Measurements from ENCODE around the gene PSAPL1.
A peak's percentile ranks its signal among the peaks of the same experiment; 100 is the strongest.

PSAPL1 gene

GRCh38 chr4:7418131-7418943 is 16.4 kb downstream of the PSAPL1 start:
- DNase-seq (ENCODE audit: low spot score), result no peak

- no peak for DNase-seq (ENCODE audit: low spot score)
These were observed 17.1 kb downstream of the PSAPL1 start for GRCh38 chr4:7417639-7418038.

DNA sequence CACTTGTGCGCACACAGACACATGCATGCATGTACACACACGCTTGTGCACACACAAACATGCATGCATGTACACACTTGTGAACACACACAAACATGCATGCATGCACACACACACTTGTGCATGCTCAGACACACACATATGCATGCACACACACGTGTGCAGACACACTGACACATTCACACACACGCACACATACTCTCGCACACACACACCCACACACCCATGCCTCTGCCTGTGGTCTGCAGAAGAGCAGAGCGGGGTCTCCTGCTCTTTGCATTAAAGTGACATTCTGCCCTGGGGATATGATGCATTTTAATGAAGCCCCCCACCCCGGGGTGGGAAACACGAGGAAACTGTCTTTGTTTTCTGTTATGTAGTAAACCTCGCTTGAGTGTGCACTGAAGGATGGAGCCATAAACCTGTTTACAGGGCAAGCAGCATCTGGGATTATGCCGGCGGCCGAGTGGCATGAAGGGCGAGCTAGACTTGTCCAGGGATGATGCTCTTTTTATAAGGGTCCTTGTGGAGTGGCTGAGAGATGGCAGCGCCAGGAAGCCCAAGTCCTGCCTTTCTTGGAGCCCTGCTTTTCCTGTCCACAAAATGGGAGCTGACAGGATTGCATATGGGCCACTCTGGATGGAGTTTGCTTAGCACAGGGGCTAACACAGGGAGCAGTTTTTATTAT is 17.8 kb downstream of the PSAPL1 start:
- DNase-seq (ENCODE audit: low spot score), result no peak

DNA sequence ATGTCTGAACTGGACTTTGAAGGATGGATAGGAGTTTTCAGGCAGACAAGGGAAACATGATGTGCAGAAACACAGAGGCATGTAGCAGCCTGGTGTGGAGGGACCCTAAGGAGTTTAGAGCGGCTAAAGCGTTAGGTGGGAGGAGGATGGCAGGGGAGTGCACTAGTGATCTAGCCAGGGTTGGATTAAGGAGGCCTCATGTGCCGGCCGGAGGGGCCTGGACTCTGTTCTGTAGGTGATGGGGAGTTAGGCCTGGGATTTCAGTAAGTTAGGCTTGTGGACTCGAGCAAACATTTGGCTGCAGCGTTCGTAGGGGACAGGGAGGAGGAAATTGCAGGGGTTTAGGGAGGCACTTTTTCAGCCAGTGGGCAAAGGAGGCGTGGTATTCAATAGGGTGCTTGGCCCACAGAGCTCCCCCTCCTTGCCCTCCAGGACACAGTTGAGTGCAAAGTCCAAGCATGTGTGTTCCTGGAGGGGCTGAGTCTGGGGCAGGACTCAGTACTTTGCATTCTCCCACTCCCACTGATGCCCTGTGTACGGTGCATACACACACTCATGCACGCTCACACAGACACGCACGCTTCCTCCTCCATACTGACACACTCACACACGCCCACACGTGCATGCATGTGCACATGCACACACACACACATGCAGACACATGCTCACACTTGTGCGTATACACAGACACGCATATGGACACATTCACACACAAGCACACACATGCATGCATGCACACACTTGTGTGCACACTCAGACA is 18.6 kb downstream of the PSAPL1 start:
- no peak for DNase-seq (ENCODE audit: low spot score)

DNA sequence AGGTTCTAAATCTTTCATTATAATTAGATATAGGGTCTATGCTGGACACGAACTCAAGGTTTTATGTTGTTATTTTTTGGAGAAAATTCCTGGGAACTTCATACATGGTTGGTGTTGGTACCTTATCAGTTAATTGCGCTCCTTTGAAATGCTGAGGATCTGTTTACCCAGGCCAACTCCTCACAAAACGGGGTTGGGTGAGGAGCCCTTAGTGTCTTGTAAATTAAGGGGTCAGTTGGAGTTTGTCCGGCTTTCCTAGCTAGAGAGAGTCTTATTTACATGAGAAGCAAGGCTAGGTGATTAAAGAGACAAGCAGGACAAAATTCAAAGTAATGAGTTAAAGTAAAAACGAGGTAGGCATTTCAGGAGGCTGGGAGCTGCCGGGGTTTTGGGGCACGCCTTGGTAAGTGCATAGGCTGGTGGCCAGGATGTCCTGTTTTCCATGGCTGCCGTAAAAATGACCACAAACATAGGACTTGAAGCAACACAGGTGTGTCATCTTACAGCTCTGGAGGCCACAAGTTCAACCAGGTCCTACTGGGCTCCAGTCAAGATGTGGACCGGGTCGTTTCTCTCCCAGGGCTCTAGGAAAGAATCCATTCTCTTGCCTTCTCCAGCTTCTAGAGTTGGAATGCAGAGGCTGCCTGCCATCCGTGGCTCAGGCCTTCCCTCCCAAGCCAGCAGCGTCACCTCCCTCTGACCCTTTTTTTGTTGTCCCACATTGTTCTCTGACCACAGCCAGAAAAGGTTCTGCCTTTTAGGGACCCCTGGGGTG is 19.8 kb downstream of the PSAPL1 start:
- DNase-seq (ENCODE audit: low spot score), result no peak

DNA sequence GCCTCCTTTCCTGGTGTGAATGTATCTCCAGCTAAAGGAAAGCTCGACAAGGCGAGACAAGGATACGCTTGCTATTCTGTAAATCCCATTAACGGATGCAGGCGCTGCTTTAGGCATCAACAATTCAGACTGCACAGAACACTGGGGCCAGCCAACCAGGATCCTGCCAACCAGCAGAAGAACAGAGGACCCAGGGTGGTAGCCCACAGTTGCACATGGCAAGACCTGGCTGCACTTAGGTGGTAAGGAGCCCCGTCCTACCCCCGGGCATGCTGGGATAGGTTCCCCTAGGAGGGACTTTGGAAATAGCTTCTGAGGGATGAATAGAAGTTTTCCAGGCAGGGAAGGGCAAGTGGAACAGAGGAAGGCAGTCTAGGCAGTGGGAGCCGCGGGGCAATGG is 20.7 kb downstream of the PSAPL1 start:
- no peak for DNase-seq (ENCODE audit: low spot score)

DNA sequence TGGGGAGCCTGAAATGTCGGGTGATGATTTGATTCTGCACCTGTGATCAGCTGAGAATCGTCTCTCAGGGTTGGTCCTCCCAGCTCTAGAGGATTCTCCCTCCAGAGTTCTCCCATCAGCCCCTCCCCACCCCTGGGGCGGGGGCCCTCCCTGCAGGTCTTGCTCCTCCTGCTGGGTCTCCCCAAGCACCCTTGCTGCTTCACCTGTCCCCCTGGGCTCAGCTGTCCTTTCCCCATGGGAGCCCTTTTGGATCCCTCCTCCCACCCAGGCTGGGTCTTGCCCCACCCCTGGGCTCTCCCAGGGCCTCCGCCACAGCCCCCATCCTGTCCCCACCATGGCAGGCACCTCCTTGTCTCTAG is 22.2 kb downstream of the PSAPL1 start:
- no peak for DNase-seq (ENCODE audit: low spot score)

- no peak for DNase-seq (ENCODE audit: low spot score)
These were observed 22.7 kb downstream of the PSAPL1 start for GRCh38 chr4:7411896-7412553.

- DNase-seq (ENCODE audit: low spot score), result no peak
These were observed 23.2 kb downstream of the PSAPL1 start for GRCh38 chr4:7411491-7411890.

DNA sequence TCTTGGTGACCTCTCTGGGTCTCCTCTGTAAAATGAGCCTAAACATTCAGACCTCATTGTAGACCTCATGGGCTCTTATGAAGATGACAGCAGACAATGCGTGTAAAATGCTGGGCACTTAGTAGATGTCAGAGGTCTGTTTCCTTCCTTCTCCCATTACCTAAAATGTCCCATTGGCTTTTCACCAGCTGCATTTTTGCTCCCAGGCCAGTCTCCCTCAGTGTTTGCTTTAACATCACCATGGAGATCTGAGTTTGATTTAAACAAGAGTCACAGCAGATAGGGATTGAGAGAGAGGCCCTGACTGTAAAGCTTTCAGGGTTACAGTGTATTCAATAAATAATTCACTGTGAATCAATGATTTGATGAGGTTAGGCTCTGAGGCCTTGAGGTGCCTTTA is 24.3 kb downstream of the PSAPL1 start:
- no peak for DNase-seq (ENCODE audit: low spot score)

- DNase-seq (ENCODE audit: low spot score), result no peak
These were observed 26.6 kb downstream of the PSAPL1 start for GRCh38 chr4:7408166-7408565.

DNA sequence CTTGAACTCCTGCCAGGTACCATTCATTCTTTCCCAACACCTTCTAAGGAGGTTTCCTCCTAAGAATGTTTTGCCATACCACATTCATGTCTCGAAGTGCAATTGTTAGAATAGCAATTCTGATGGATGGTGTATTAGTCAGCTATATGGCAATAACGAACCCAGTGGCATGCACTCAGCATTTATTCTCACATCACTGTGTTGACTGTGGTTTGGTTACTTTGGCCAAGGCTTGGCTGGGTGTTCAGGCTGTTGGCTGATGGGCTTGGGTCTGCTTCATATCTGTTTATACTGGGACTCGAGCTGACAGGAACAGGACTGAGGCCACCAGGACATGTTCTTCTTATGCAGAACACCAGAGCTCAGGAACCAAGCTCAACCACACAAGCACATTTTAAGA is 31.7 kb downstream of the PSAPL1 start:
- DNase-seq (ENCODE audit: low spot score), result no peak

- DNase-seq (ENCODE audit: low spot score), result no peak
These were observed 32.2 kb downstream of the PSAPL1 start for GRCh38 chr4:7402526-7402925.

- no peak for DNase-seq (ENCODE audit: low spot score)
These were observed 33.9 kb downstream of the PSAPL1 start for GRCh38 chr4:7400671-7401298.

- DNase-seq (ENCODE audit: low spot score), result no peak
These were observed 35.1 kb downstream of the PSAPL1 start for GRCh38 chr4:7399440-7400234.

- DNase-seq (ENCODE audit: low spot score), result no peak
These were observed 35.8 kb downstream of the PSAPL1 start for GRCh38 chr4:7398788-7399439.

GRCh38 chr4:7398104-7398423 is 36.7 kb downstream of the PSAPL1 start:
- DNase-seq (ENCODE audit: low spot score), result peak; percentile 1

DNA sequence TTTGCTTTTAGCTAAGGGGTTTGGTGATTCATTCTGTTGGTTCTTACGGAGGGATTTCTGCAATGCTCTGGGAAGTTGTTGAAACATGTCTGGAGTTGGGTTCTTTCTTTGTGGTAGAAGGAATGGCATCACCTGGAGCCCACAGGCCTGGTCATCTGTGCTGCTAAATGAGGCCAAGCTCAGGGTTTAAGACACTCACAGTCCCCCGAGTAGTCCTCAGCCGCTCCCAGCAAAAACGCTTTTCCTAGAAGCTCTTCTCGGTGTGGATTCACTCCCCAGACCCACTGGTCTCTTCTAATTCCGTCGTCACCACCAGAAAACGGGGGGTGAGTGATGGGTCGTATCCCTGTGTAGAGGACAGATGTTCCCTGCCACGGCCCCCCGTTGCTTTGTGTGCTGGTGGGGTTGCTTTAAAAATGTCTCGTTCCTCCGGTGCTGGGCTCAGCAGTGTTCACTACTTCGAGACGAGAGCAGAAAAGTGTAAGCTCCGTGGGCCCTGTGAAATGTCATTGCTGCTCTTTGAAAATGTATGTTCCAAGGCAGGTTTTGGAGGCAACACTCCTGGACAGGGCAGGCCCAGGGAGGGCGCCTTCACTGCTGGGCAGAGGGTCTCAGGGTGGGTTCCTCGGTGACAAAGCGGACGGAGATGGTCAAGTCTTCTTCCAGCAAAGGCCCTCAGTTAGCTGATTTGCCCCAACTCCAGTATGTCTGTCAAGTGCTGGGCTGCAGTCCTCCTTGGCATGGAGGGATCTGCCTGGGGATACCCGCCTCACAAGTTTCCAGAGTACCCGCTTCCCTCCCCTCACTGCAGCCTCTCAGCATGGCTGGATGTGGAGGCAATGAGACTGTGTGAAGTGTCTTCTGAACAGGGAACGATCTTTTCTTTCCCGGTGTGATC is 37.3 kb downstream of the PSAPL1 start:
- DNase-seq (ENCODE audit: low spot score), result peak; percentile 1
